Fibroblast of the aortic adventitia (primary cell): Measurements from ENCODE around the gene ATP8B3. TPM values are rescaled to one million over a fixed set of nuclear protein-coding genes. Genes with fewer than 3 reads are reported as not detected.
"Not testable (repeated sequence)": the region's sequence is repeated elsewhere in the genome, so short reads cannot be mapped to it uniquely, and the experiment has no call there.

Experiments used
- DNase-seq: peaks from one replicate; pipeline ENCODE4 v3.0.0-alpha.2; 2010; ENCODE audit warnings: low read depth
- H3K4me3 ChIP-seq: 2 replicates; pipeline ENCODE4 v1.5.1; 2011; ENCODE audit warnings: low read depth, mild to moderate bottlenecking, control low read depth, low read length, moderate library complexity
- total RNA-seq: library from RNA; depleted of rRNA; stranded (reverse); fragments of >200 nt; gene quantifications from 2 replicates; pipeline ENCODE4 v1.2.3, GENCODE V29; 2012; ENCODE audit warnings: low replicate concordance
- TF ChIP-seq, protein P1 (sequence below): IDR thresholded peaks from 2 replicates; pipeline ENCODE4 v1.5.1; 2011; ENCODE audit warnings: mild to moderate bottlenecking, low read length, control low read depth, inconsistent platforms; ENCODE audit not compliant: insufficient read depth

The ATP8B3 gene
- total RNA-seq, 1 donor = 3.3 TPM

DNA sequence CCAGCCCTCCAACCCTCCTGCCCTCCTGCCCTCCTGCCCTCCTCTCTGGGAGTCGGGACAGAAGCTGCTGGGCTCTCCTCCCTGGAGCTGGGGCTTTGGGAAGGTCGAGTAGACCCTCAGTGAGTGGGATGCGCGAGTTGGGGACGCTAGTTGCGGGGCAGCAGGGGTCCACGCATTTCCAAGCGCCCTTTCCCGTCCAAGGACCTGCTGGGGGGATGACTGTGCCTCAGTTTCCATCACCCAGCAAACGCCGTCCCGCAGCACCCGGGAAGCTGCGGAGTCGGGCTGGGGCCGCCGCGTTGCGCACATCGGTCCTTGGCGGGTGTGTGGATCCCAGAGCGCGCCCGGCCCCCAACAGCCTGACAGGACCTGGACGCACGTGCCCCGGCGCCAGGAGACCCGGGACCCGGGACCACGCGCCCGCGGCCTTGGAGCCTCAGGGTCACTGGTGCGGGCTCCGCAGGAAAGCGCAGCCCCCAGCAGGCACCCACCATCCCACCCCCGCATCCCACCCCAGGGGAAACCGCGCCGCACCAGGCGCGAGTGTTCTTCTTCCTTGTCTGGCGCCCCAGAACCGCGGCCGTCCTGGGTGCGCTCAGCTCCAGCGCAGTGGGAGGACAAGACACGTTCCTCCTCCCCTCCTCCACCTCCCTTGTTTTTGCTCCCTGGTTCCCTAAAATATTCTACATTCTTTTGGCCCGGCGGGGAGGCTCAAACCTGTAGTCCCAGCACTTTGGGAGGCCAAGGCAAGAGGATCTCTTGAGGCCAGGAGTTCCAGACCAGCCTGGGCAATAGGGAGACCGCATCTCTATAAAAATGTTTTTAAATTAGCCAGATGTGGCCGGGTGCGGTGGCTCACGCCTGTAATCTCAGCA lies 49.6 kb downstream of the ATP8B3 start:
- no peak for DNase-seq
- H3K4me3 ChIP-seq = no peak overlapping the region
- TF ChIP-seq, protein P1, sequence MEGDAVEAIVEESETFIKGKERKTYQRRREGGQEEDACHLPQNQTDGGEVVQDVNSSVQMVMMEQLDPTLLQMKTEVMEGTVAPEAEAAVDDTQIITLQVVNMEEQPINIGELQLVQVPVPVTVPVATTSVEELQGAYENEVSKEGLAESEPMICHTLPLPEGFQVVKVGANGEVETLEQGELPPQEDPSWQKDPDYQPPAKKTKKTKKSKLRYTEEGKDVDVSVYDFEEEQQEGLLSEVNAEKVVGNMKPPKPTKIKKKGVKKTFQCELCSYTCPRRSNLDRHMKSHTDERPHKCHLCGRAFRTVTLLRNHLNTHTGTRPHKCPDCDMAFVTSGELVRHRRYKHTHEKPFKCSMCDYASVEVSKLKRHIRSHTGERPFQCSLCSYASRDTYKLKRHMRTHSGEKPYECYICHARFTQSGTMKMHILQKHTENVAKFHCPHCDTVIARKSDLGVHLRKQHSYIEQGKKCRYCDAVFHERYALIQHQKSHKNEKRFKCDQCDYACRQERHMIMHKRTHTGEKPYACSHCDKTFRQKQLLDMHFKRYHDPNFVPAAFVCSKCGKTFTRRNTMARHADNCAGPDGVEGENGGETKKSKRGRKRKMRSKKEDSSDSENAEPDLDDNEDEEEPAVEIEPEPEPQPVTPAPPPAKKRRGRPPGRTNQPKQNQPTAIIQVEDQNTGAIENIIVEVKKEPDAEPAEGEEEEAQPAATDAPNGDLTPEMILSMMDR = no peak

GRCh38 chr19:1761528-1762242 lies 50.4 kb downstream of the ATP8B3 start:
- TF ChIP-seq, protein P1 = no peak
- no peak overlapping the region for H3K4me3 ChIP-seq
- DNase-seq = no peak

GRCh38 chr19:1760786-1761527 lies 51.1 kb downstream of the ATP8B3 start:
- H3K4me3 ChIP-seq = not testable (repeated sequence)

DNA sequence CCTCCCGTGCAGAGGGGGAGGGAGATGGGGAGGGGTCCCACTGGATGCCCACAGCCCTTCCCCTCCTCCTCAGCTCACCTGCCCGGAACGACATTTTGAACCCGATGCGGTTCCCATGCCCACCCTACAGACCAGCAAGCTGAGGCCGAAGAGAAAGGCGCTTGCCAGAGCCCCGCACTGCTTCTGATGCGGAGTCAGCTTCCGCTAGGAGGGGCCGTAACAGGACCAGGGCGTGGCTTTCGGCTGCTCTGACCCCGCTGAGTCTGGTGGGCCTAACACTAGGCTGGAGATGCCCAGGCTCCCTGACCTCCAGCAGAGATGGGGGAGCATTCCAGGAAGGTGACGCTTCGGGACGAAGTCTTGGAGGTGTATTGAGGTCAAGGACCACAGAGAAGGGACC lies 52.1 kb downstream of the ATP8B3 start:
- DNase-seq = no peak
- TF ChIP-seq, protein P1 = no peak
- no peak overlapping the region for H3K4me3 ChIP-seq

More at GRCh38 chr19:1760786-1761527, 51.1 kb downstream of the ATP8B3 start:
- DNase-seq = not testable (repeated sequence)

GRCh38 chr19:1758959-1759903 lies 52.8 kb downstream of the ATP8B3 start:
- H3K4me3 ChIP-seq = no peak overlapping the region
- no peak for DNase-seq
- TF ChIP-seq, protein P1 = no peak

- no peak for DNase-seq
- TF ChIP-seq, protein P1 = no peak
- H3K4me3 ChIP-seq = no peak overlapping the region
These were observed 53.9 kb downstream of the ATP8B3 start for GRCh38 chr19:1758231-1758577.
